Measurements from ENCODE around the gene NFU1. TPM values are rescaled to one million over a fixed set of nuclear protein-coding genes. Genes with fewer than 3 reads are reported as not detected.
A peak's percentile ranks its signal among the peaks of the same experiment; 100 is the strongest.

NFU1 gene
- total and polyA plus RNA-seq, 2 experiments from 2014 or later = 39.9 to 102 TPM

DNA sequence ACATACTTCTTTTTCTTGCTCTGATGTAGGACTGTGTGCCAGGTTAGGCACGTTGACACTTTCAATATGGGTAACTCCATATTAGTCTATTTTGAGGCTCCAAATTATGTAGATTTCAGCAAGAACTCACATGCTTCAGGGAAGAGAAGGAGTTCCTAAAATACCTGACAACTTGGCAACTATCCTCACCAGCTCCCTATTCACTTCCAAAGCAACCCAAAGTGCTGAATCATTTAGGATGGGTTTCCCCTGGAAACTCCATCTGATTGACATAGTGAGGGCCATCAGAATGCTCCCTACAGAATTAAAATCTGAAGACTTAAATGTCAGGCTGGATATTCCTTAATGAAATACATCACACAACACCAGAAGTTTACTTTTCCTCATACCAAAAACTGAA, 32.5 kb upstream of the NFU1 start (continued):
- no peak for TF ChIP-seq CTCF (conservative IDR thresholded peaks at IDR 0.05; ENCODE audit: low read depth in 2 of 2)
- TF ChIP-seq STAT1 (IDR thresholded peaks at IDR 0.05; ENCODE audit: unreplicated experiment) = no peak
- no peak for TF ChIP-seq CREB1 (CRISPR knock-in tag; IDR thresholded peaks at IDR 0.05; ENCODE audit: low read depth)
- no peak for TF ChIP-seq EZH2phosphoT487 (IDR thresholded peaks at IDR 0.05; ENCODE audit: unreplicated experiment)
- TF ChIP-seq EZH2 (IDR thresholded peaks at IDR 0.05; ENCODE audit: low read depth, unreplicated experiment) = no peak

GRCh38 chr2:69469375-69469774, 32.1 kb upstream of the NFU1 start:
- ATAC-seq (peak; percentile 51; the same call in 2 of the 3 replicates), DNase-seq (ENCODE audit: low spot score) (no peak)
- no peaks in the 10 kb centered on the region for H3F3A ChIP-seq (replicated peaks; ENCODE audit: low read depth)
- no peaks in the 10 kb centered on the region for H3K9me2 ChIP-seq (ENCODE audit: insufficient read depth)
- H3K4me1 ChIP-seq (ENCODE audit: insufficient read depth) = no peaks in the 10 kb centered on the region
- H3K4me1 Mint-ChIP-seq = peaks cover 17% of the 10 kb centered on the region; the same call in 2 of the 3 replicates
- H3K4me3 ChIP-seq = no peak overlapping the region
- H3K36me3 ChIP-seq (ENCODE audit: insufficient read depth) = no peaks in the 10 kb centered on the region
- H3K4me3 Mint-ChIP-seq = no peak overlapping the region
- H3K9me3 Mint-ChIP-seq = no peaks in the 10 kb centered on the region
- H3K27ac ChIP-seq (ENCODE audit: low read depth) = no peak overlapping the region
- no peak overlapping the region for H3K4me2 ChIP-seq
- H4K20me1 ChIP-seq (replicated peaks; ENCODE audit: insufficient read depth) = 0 out of 2 replicates have a peak, but pooled peaks cover 4% of the 10 kb centered on the region
- H3K27me3 ChIP-seq (ENCODE audit: insufficient read depth) = no peaks in the 10 kb centered on the region
- no peaks in the 10 kb centered on the region for H3K79me2 ChIP-seq (replicated peaks; ENCODE audit: insufficient read depth)
- H3K27ac Mint-ChIP-seq = no peak overlapping the region
- H2AFZ ChIP-seq = no peak overlapping the region
- H3K36me3 Mint-ChIP-seq (ENCODE audit: low read depth) = peaks cover 4% of the 10 kb centered on the region; the same call in 2 of the 3 replicates
- H3K27me3 Mint-ChIP-seq (ENCODE audit: insufficient read depth, low read depth, poor library complexity) = no peaks in the 10 kb centered on the region
- TF ChIP-seq STAT1 (IDR thresholded peaks at IDR 0.05; ENCODE audit: unreplicated experiment) (no peak), EZH2phosphoT487 (IDR thresholded peaks at IDR 0.05; ENCODE audit: unreplicated experiment) (no peak), ZNF331 (CRISPR knock-in tag; IDR thresholded peaks at IDR 0.05; ENCODE audit: low read depth) (no peak), EZH2 (IDR thresholded peaks at IDR 0.05; ENCODE audit: low read depth, unreplicated experiment) (no peak), ZNF462 (CRISPR knock-in tag; IDR thresholded peaks at IDR 0.05) (no peak), ZNF114 (CRISPR knock-in tag; IDR thresholded peaks at IDR 0.05) (no peak), POLR2AphosphoS5 (IDR thresholded peaks at IDR 0.05; ENCODE audit: low read depth) (no peak), CREB1 (CRISPR knock-in tag; IDR thresholded peaks at IDR 0.05; ENCODE audit: low read depth) (no peak), CTCF (conservative IDR thresholded peaks at IDR 0.05; ENCODE audit: low read depth in 2 of 2) (no peak)
- TF ChIP-seq, protein P1, sequence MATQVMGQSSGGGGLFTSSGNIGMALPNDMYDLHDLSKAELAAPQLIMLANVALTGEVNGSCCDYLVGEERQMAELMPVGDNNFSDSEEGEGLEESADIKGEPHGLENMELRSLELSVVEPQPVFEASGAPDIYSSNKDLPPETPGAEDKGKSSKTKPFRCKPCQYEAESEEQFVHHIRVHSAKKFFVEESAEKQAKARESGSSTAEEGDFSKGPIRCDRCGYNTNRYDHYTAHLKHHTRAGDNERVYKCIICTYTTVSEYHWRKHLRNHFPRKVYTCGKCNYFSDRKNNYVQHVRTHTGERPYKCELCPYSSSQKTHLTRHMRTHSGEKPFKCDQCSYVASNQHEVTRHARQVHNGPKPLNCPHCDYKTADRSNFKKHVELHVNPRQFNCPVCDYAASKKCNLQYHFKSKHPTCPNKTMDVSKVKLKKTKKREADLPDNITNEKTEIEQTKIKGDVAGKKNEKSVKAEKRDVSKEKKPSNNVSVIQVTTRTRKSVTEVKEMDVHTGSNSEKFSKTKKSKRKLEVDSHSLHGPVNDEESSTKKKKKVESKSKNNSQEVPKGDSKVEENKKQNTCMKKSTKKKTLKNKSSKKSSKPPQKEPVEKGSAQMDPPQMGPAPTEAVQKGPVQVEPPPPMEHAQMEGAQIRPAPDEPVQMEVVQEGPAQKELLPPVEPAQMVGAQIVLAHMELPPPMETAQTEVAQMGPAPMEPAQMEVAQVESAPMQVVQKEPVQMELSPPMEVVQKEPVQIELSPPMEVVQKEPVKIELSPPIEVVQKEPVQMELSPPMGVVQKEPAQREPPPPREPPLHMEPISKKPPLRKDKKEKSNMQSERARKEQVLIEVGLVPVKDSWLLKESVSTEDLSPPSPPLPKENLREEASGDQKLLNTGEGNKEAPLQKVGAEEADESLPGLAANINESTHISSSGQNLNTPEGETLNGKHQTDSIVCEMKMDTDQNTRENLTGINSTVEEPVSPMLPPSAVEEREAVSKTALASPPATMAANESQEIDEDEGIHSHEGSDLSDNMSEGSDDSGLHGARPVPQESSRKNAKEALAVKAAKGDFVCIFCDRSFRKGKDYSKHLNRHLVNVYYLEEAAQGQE (IDR thresholded peaks at IDR 0.05; ENCODE audit: unreplicated experiment) = no peak

Data from GM23338 (cell line).